Loucy (cell line): ENCODE measurements around the gene NAV2.

Experiments
- EZH2phosphoT487 ChIP-seq: fragments of 200-600 bp; IDR thresholded peaks from 2 replicates; pipeline ENCODE4 v1.6.1; 2018; ENCODE audit warnings: antibody characterized with exemption, mild to moderate bottlenecking, moderate library complexity, borderline replicate concordance
- TF ChIP-seq, protein P1 (sequence below): fragments of 200-600 bp; sonication (generic); conservative IDR thresholded peaks from 2 replicates; pipeline ENCODE4 v1.5.1; 2014; ENCODE audit warnings: mild to moderate bottlenecking, antibody characterized with exemption, low read length

DNA sequence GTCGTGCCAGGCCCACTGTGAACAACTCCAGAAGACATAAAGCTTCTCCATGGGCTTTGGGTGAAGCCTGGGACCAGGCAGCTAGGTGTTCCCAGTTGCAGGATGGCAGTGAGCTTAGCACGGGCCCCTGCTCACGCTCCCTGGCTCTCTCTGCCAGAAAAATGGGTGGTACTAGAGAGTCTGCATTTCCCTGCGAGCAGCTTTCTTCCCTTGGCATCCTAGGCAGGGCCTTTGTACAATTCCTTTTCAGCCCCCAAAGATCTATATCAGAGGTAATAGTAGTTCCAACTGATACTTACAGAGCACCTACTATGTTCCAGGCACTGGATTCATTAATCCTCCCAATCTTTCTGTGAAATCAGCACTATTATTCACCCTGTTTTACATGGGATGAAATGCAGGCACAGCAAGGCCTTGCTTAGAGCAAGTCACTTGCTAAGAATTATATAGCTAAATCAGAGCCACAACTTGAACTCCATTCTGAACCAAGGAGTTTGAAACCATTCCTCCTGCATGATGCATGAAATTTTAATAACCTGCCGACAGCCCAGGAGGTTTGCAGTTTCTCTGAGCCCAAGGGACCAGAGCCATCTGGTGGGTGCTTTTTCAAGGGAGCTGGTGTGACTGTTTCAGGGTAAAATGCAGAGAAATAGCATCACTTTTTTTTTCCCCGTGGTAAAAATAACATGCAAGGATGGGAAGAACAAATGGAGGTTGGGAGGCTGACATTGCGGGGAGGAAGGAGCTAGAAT is 22.7 kb downstream of the NAV2 start:
- TF ChIP-seq, protein P1, sequence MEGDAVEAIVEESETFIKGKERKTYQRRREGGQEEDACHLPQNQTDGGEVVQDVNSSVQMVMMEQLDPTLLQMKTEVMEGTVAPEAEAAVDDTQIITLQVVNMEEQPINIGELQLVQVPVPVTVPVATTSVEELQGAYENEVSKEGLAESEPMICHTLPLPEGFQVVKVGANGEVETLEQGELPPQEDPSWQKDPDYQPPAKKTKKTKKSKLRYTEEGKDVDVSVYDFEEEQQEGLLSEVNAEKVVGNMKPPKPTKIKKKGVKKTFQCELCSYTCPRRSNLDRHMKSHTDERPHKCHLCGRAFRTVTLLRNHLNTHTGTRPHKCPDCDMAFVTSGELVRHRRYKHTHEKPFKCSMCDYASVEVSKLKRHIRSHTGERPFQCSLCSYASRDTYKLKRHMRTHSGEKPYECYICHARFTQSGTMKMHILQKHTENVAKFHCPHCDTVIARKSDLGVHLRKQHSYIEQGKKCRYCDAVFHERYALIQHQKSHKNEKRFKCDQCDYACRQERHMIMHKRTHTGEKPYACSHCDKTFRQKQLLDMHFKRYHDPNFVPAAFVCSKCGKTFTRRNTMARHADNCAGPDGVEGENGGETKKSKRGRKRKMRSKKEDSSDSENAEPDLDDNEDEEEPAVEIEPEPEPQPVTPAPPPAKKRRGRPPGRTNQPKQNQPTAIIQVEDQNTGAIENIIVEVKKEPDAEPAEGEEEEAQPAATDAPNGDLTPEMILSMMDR = peak; percentile 34
- no peak for TF ChIP-seq EZH2phosphoT487
